CD4-positive, alpha-beta T cell treated with Interleukin-21 for 1 hour (primary cell): ENCODE measurements around the gene HNRNPH1.
"Not testable (repeated sequence)": the region's sequence is repeated elsewhere in the genome, so short reads cannot be mapped to it uniquely, and the experiment has no call there.

Source experiments
- DNase-seq: peaks from one replicate; pipeline ENCODE4 v3.0.0-alpha.2; 2020

Gene HNRNPH1

GRCh38 chr5:179623003-179623905, at the start of gene HNRNPH1:
TSS of gene HNRNPH1 (minus strand) at chr5:179623671. CDS start at chr5:179623133, 538 bp downstream.
- DNase-seq, result peak; percentile 99

DNA sequence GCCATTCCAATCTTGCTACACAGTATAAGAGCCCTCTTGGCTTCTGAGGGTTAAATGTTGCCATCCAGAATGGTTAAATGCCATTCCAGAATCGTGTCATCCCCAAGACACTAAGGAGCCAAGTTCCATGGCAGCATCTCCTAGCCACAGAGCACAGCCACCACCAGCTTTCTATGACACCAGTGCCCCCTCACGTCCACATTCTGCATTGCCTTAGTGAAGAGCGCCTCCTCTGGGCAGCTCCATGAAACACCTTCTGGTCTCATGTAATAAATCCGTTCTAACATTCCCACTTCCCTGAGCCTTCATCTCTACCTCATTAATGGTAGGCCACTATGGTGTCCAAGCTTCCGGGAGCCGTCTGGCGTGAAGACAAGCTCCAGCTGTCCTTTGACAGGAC, 44.9 kb upstream of the HNRNPH1 start:
- peak; percentile 59 for DNase-seq

DNA sequence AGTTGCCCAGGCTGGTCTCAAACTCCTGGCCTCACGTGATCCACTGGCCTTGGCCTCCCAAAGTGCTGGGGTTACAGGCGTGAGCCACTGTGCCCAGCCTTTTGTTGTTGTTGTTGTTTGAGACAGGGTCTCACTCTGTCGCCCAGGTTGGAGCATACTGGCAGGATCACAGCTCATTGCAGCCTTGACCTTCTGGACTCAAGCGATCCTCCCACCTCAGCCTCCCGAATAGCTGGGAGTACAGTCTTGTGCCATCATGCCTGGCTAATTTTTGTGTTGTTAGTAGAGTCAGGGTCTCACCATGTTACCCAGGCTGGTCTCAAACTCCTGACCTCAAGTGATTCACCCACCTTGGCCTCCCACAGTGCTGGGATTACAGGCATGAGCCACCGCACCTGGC, 38.2 kb upstream of the HNRNPH1 start:
- DNase-seq, result not testable (repeated sequence)

DNA sequence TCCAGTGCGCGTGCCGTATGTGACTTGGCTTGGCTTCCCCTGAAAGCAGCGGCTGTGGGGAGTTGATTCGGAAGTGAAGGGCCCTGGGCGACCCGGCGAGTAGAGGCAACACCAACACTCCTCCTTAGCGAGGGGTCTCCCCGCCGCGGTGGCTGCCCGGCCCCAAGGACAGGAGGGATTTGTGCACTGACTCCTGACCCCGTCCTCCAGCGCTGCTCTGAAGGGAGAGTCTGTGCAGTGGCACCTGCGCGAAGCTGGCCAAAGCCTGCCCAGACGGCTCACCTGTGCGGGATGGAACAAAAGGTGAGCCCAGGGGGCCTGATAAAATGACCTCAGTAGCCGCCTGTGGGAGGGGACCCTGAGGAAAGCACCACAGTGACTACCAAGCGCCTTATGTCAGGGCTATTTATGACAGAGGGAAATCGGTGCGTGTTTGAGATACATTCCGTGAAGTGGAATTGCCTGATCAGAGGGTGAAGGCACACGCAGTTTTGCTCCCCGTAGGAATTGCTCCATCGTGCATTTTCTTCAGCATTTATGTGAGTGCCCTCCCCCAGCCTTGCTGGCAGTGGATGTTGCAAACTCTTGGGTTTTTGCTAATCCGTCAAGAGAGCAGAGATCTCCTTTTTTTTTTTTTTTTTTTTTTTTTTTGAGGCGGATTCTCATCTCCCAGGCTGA, 34.8 kb upstream of the HNRNPH1 start:
- DNase-seq, result not testable (repeated sequence)

- DNase-seq, result not testable (repeated sequence)
Observed at GRCh38 chr5:179657302-179658178, 34.1 kb upstream of the HNRNPH1 start.

- DNase-seq, result not testable (repeated sequence)
Observed at GRCh38 chr5:179653135-179653534, 29.7 kb upstream of the HNRNPH1 start.

- DNase-seq, result not testable (repeated sequence)
Observed at GRCh38 chr5:179650245-179650644, 26.8 kb upstream of the HNRNPH1 start.

GRCh38 chr5:179649166-179649703, 25.8 kb upstream of the HNRNPH1 start:
- DNase-seq, result not testable (repeated sequence)

DNA sequence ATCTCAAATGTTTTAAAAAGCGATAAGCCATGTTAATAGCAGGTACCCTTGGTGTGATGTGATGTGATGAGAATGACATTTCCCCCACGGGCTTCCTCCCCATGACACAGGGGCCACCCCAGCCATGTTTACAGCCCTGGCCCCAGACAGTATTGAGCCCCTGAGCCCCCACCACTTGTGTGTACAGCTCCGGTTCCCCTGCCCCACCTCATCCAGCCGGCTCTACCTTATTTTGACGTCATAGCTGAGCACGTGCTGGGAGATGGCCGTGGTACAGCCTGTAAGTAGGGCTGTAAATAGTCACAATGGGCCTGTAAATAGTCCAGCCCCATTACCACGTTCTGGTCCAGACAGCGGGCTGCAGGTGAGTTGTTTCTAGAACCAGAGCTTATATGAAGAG, 24.9 kb upstream of the HNRNPH1 start:
- no peak for DNase-seq

DNA sequence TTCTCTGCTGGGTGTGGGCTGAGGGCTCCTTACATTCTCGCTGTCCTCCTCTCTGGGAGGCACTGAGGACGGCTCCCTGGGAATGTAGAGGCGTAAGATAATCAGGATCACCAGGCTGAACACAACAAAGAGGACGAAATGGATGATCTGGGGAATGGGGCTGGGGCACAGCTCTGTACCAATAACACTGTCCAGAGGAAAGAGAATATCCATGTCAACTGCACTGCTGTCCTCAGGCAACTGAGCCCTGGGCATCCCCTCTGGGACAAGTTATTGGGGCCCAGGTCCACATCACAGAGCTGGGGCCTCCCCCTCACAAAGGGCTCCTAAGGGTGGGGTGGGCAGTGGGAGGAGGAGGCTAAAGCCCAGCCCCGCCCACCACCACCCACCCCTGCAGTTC, 21.3 kb upstream of the HNRNPH1 start:
- DNase-seq, result not testable (repeated sequence)

GRCh38 chr5:179643141-179643920, 19.9 kb upstream of the HNRNPH1 start:
- DNase-seq, result not testable (repeated sequence)

DNA sequence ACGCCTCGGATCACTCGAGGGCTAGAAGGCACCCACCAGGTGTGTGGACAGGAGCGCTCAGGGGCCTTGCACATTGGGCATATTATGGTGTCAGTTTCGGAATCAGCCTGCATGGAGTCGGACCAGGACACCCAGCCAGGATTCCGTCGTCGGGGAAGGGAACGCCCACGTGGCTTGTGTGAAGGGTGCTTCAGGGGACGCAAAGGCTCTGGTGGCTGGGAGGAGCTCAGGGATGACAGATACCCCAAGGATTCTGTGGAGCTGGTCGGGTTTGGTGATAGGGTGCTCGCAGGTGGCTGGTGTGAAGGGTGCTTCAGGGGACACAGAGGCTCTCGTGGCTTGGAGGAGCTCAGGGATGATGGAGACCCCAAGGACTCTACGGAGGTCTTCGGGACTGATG, 19.2 kb upstream of the HNRNPH1 start:
- not testable (repeated sequence) for DNase-seq

DNA sequence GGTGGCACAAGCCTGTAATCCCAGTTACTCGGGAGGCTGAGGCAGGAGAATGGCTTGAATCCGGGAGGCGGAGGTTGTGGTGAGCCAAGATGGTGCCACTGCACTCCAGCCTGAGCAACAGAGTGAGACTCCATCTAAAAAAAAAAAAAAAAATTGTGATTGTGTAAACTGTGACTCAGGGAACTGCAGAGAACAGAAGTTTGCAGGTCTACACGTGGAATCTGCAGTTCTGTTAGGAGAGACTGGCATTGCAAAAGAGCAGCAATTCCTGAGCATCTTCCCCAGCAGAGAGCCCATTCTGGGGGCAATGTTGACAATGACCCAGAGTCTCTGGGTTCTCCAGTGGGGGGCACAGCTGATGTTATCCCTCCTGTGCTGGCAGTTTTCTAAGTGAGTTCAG, 18.3 kb upstream of the HNRNPH1 start:
- DNase-seq, result not testable (repeated sequence)

DNA sequence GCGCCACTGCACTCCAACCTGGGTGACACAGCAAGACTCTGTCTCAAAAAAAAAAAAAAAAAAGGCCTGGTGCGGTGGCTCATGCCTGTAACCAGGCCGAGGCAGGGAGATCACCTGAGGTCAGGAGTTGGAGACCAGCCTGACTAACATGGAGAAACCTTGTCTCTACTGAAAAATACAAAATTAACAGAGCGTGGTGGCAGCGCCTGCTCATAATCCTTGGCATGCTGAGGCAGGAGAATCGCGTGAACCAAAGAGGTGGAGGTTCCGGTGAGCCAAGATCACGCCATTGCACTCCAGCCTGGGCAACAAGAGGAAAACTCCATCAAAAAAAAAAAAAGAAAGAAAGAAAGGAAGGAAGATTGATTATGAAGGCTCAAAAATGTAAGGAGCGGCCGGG, 15.8 kb upstream of the HNRNPH1 start:
- DNase-seq, result not testable (repeated sequence)

- not testable (repeated sequence) for DNase-seq
Observed at GRCh38 chr5:179634370-179635172, 11.1 kb upstream of the HNRNPH1 start.

DNA sequence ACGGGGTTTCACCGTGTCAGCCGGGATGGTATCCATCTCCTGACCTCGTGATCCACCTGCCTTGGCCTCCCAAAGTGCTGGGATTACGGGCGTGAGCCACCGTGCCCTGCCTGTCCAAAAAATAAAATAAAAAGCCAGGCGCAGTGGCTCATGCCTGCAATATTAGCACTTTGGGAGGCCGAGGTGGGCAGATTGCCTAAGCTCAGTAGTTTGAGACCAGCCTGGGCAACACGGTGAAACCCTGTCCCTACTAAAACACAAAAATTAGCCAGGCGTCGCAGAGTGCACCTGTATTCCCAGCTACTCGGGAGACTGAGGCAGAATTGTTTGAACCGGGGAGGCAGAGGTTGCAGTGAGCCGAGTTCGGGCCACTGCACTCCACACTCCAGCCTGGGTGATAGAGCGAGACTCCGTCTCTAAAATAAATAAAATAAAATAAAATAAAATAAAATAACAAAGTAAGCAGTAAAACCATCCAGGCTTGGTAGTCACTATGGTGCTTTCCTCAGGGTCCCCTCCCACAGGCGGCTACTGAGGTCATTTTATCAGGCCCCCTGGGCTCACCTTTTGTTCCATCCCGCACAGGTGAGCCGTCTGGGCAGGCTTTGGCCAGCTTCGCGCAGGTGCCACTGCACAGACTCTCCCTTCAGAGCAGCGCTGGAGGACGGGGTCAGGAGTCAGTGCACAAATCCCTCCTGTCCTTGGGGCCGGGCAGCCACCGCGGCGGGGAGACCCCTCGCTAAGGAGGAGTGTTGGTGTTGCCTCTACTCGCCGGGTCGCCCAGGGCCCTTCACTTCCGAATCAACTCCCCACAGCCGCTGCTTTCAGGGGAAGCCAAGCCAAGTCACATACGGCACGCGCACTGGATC, 10.3 kb upstream of the HNRNPH1 start:
- not testable (repeated sequence) for DNase-seq

DNA sequence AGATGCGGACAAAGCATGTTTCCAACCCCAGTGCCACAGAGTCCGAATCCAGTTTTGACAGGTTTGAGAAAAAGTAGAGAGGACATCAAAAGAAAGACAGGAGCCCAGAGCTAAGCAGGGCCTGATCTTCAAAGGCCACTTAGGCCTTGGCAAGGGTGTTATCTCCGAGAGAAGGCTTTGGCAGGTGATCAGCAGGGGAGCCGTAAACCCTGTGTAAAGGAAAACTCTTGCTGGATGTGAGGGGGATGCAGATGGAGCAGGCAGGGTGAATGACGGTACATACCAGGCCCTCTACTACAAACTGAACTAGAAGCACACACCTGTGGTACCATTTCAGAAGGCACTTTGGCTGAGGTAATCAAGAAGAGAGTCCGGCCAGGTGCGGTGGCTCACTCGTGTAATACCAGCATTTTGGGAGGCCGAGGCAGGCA, 1.4 kb upstream of the HNRNPH1 start:
- no peak for DNase-seq

GRCh38 chr5:179623906-179624741, 653 bp upstream of the HNRNPH1 start:
- DNase-seq, result peak; percentile 53
